Measurements from ENCODE around the gene PPP1R3G.
"Not testable (repeated sequence)": the region's sequence is repeated elsewhere in the genome, so short reads cannot be mapped to it uniquely, and the experiment has no call there.

PPP1R3G gene

DNA sequence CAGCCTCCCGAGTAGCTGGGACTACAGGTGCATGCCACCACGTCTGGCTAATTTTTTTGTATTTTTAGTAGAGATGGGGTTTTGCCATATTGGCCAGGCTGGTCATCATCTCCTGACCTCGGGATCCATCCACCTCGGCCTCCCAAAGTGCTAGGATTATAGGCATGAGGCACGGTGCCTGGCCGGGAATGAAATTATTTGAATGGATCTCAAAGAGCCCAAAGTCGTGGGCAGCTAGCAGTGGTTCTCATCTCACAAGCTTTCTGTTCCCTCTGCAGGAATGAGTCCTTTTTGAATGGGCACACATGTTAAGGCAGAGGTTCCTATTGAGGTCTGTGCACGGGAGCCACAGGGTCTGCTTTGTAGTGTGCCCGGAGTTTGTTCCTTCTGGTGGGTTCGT is 34.9 kb downstream of the PPP1R3G start:
- DNase-seq (ENCODE audit: low read depth): no peak

DNA sequence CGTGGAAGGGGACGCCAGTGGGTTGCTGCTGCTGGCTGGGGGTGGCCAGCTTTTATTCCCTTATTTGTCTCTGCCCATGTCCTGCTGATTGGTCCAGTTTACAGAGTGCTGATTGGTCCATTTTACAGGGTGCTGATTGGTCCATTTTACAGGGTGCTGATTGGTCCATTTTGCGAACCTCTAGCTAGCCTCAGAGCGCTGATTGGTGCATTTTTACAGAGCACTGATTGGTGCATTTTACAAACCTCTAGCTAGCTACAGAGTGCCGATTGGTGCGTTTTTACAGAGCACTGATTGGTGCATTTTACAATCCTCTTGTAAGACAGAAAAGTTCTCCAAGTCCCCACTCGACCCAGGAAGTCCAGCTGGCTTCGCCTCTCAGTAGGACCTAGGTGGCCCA is 35.4 kb downstream of the PPP1R3G start:
- not testable (repeated sequence) for DNase-seq (ENCODE audit: low read depth)

GRCh38 chr6:5121479-5121878 is 36.3 kb downstream of the PPP1R3G start:
- no peak for DNase-seq (ENCODE audit: low read depth)

GRCh38 chr6:5121956-5122355 is 36.8 kb downstream of the PPP1R3G start:
- no peak for DNase-seq (ENCODE audit: low read depth)

DNA sequence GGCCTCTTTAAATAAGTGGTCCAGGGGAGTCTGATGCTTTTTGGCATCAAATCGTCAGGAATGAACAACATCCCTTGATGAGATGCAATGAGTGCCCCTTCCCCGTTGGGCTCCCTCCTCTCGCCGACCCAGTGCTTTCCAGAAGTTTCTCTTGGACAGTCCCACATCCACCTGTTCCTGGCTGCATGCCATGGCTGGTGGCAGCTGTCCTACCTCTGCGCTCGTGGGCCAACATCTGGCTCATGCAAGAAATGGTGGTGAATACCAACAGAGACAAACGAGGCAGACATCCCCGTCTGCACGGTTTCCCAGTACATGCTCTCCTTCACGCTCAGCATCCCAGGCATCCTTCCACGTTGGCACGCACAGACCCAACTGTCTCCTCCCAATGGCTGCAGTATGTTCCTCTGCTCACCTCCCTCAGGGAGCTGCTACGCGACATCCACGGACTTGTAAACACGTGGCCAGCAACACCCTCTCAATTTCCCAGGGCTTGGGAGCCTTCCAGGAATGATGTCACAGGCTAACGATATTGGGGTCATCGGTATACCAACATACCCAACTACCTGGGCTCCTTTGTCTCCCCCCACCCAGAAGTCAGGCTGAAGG is 37.5 kb downstream of the PPP1R3G start:
- DNase-seq (ENCODE audit: low read depth): no peak

DNA sequence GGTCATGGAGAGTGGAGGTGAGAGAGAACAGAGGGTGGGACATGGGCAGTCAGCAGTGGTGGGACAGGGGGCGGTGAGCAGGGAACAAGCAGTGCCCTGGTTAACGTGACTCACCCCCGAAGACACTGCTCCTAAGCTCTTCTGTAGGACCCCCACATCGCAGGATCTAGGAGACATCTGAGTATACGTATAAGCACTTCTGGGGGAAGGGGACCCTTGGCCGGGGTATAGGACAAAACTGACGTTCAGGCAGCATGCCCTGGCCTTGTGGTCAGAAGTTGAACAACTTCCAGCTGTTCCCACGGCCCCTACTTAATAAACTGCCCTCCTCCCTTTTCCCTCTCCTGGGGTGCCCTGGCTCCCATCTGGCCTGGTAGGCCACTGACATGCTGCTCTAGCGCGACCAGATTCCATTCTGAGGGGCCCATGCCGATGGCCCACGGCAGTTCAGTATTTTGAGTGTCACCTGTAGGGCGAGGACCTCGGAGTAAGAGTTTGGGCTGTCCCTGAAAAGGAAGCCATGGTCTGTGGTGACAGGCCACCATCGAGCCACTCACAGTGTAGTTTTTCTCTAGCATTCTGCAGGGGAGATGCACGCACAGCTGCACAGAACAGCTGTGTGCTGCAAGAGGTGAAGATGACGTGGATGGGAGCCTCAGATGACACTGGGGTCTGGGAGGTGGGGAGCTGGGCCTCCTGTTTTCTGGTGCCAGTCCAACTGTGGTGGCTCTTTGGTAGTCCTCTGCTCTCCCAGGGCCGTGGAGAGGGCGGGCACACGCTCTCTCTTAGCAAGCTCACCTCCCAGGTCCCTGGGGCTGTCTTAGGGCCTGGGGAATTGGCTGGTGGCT is 38.4 kb downstream of the PPP1R3G start:
- no peak for DNase-seq (ENCODE audit: low read depth)

GRCh38 chr6:5124526-5124925 is 39.4 kb downstream of the PPP1R3G start:
- DNase-seq (ENCODE audit: low read depth): no peak

- DNase-seq (ENCODE audit: low read depth): no peak
These were observed 40.2 kb downstream of the PPP1R3G start for GRCh38 chr6:5125152-5126006.

- no peak for DNase-seq (ENCODE audit: low read depth)
These were observed 41.1 kb downstream of the PPP1R3G start for GRCh38 chr6:5126214-5126613.

GRCh38 chr6:5127106-5127687 is 42.1 kb downstream of the PPP1R3G start:
- no peak for DNase-seq (ENCODE audit: low read depth)

GRCh38 chr6:5128351-5128750 is 43.2 kb downstream of the PPP1R3G start:
- no peak for DNase-seq (ENCODE audit: low read depth)

GRCh38 chr6:5130135-5130866 is 45.2 kb downstream of the PPP1R3G start:
- no peak for DNase-seq (ENCODE audit: low read depth)

DNA sequence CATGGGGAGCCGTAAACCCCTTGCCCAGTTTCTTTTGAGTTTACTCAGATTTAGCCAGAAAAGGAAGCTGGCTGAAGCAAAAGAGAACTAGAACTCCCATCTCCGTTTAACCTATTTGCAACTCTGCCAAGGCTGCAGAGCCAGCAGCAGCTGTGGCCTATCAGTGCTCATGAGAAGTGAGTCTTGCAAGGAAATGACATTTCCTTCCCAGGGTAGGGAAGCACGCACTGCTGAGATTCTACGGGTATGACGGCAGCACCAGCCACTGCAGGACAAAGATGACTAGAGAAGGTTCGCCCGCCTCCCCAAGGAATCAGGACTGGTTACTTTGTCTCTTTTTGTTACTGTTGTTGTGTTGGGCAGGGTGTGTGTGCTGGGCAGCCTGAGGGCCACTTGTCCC is 47.6 kb downstream of the PPP1R3G start:
- no peak for DNase-seq (ENCODE audit: low read depth)

- DNase-seq (ENCODE audit: low read depth): no peak
These were observed 48.8 kb downstream of the PPP1R3G start for GRCh38 chr6:5133943-5134342.

DNA sequence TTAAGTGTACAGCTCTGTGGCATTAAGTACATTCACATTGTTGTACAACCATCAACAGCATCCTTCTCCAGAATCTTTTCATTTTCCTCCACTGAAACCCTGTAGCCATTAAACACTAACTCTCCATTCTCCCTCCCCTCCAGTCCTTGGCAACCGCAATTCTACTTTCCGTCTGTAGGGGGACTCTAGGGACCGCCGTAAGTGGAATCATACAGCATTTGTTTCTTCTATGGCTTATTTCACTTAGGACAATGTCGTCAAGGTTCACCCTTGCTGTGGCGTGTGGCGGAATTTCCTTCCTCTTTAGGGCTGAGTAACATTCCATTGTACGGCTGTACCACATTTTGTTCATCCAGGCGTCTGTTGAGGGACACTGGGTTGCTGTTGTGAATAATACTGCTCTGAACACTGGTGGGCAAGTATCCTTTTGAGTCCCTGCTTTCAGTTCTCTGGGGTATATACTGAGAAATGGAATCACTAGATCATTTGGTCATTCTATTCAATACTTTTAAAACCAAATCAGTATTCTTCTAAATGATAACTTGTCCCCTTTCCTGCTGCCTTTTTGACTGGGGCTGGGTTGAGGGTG is 50.7 kb downstream of the PPP1R3G start:
- DNase-seq (ENCODE audit: low read depth): peak; percentile 12

- no peak for DNase-seq (ENCODE audit: low read depth)
These were observed 51.7 kb downstream of the PPP1R3G start for GRCh38 chr6:5136851-5137250.
